IPS-18a (cell line): ENCODE data around the gene LPCAT1.

ENCODE experiments used
- H3K27ac ChIP-seq: one replicate; pipeline ENCODE4 v1.5.1; 2013; ENCODE audit warnings: low read length
- H3K27me3 ChIP-seq: one replicate; pipeline ENCODE4 v1.6.1; 2013; ENCODE audit warnings: mild to moderate bottlenecking, low read length; ENCODE audit not compliant: control insufficient read depth, insufficient read depth
- H3K36me3 ChIP-seq: one replicate; pipeline ENCODE4 v1.6.1; 2013; ENCODE audit warnings: low read depth, low read length; ENCODE audit not compliant: control insufficient read depth
- H3K4me1 ChIP-seq: one replicate; pipeline ENCODE4 v1.6.1; 2013; ENCODE audit warnings: low read depth, low read length; ENCODE audit not compliant: control insufficient read depth
- H3K4me3 ChIP-seq: one replicate; pipeline ENCODE4 v1.5.1; 2013; ENCODE audit warnings: low read length
- H3K9ac ChIP-seq: one replicate; pipeline ENCODE4 v1.6.1; 2013; ENCODE audit warnings: mild to moderate bottlenecking, low read length, moderate library complexity
- H3K9me3 ChIP-seq: one replicate; pipeline ENCODE4 v1.6.1; 2013; ENCODE audit warnings: low read depth, low read length; ENCODE audit not compliant: control insufficient read depth

The LPCAT1 gene

GRCh38 chr5:1501372-1502045 lies 22.3 kb downstream of the LPCAT1 start:
- Histone ChIP-seq H3K4me1 (peaks cover 11% of the 10 kb centered on the region), H3K27ac (no peak overlapping the region), H3K9me3 (no peaks in the 10 kb centered on the region), H3K36me3 (peaks cover 22% of the 10 kb centered on the region), H3K27me3 (no peaks in the 10 kb centered on the region), H3K9ac (no peak overlapping the region), H3K4me3 (no peak overlapping the region)

- Histone ChIP-seq H3K4me3 (no peak overlapping the region), H3K27me3 (no peaks in the 10 kb centered on the region), H3K36me3 (peaks cover 22% of the 10 kb centered on the region), H3K4me1 (peaks cover 6% of the 10 kb centered on the region), H3K9me3 (no peaks in the 10 kb centered on the region), H3K9ac (no peak overlapping the region), H3K27ac (no peak overlapping the region)
These were observed 23.2 kb downstream of the LPCAT1 start for GRCh38 chr5:1500411-1501091.

- no peak overlapping the region for H3K27ac ChIP-seq
- no peaks in the 10 kb centered on the region for H3K9me3 ChIP-seq
- no peak overlapping the region for H3K4me3 ChIP-seq
- H3K27me3 ChIP-seq: no peaks in the 10 kb centered on the region
- H3K4me1 ChIP-seq: peaks cover 6% of the 10 kb centered on the region
- H3K9ac ChIP-seq: no peak overlapping the region
- peaks cover 26% of the 10 kb centered on the region for H3K36me3 ChIP-seq
These were observed 23.9 kb downstream of the LPCAT1 start for GRCh38 chr5:1499851-1500250.

GRCh38 chr5:1498623-1499416 lies 24.9 kb downstream of the LPCAT1 start:
- Histone ChIP-seq H3K4me3 (no peak overlapping the region), H3K27me3 (no peaks in the 10 kb centered on the region), H3K9me3 (no peaks in the 10 kb centered on the region), H3K36me3 (peaks cover 34% of the 10 kb centered on the region), H3K9ac (no peak overlapping the region), H3K4me1 (peaks cover 6% of the 10 kb centered on the region), H3K27ac (no peak overlapping the region)

GRCh38 chr5:1497795-1498622 lies 25.8 kb downstream of the LPCAT1 start:
- Histone ChIP-seq H3K9ac (no peak overlapping the region), H3K4me3 (no peak overlapping the region), H3K27ac (no peak overlapping the region), H3K27me3 (no peaks in the 10 kb centered on the region), H3K36me3 (peaks cover 38% of the 10 kb centered on the region), H3K4me1 (peaks cover 6% of the 10 kb centered on the region), H3K9me3 (no peaks in the 10 kb centered on the region)

GRCh38 chr5:1497242-1497777 lies 26.4 kb downstream of the LPCAT1 start:
- no peak overlapping the region for H3K27ac ChIP-seq
- no peaks in the 10 kb centered on the region for H3K4me1 ChIP-seq
- no peaks in the 10 kb centered on the region for H3K9me3 ChIP-seq
- no peak overlapping the region for H3K4me3 ChIP-seq
- H3K9ac ChIP-seq: no peak overlapping the region
- no peaks in the 10 kb centered on the region for H3K27me3 ChIP-seq
- H3K36me3 ChIP-seq: peaks cover 40% of the 10 kb centered on the region

- Histone ChIP-seq H3K4me3 (no peak overlapping the region), H3K4me1 (no peaks in the 10 kb centered on the region), H3K9ac (no peak overlapping the region), H3K27me3 (no peaks in the 10 kb centered on the region), H3K27ac (no peak overlapping the region), H3K36me3 (peaks cover 58% of the 10 kb centered on the region), H3K9me3 (no peaks in the 10 kb centered on the region)
These were observed 28.2 kb downstream of the LPCAT1 start for GRCh38 chr5:1495525-1495897.

GRCh38 chr5:1494780-1495524 lies 28.8 kb downstream of the LPCAT1 start:
- H3K27ac ChIP-seq: no peak overlapping the region
- no peaks in the 10 kb centered on the region for H3K4me1 ChIP-seq
- no peaks in the 10 kb centered on the region for H3K27me3 ChIP-seq
- no peak overlapping the region for H3K4me3 ChIP-seq
- H3K9me3 ChIP-seq: no peaks in the 10 kb centered on the region
- H3K9ac ChIP-seq: no peak overlapping the region
- H3K36me3 ChIP-seq: peaks cover 58% of the 10 kb centered on the region

GRCh38 chr5:1493941-1494340 lies 29.8 kb downstream of the LPCAT1 start:
- H3K4me3 ChIP-seq: no peak overlapping the region

GRCh38 chr5:1493413-1493812 lies 30.3 kb downstream of the LPCAT1 start:
- Histone ChIP-seq H3K4me1 (no peaks in the 10 kb centered on the region), H3K4me3 (no peak overlapping the region), H3K9ac (no peak overlapping the region), H3K9me3 (no peaks in the 10 kb centered on the region), H3K27me3 (no peaks in the 10 kb centered on the region), H3K27ac (no peak overlapping the region), H3K36me3 (peaks cover 65% of the 10 kb centered on the region)

More at GRCh38 chr5:1493941-1494340, 29.8 kb downstream of the LPCAT1 start:
- no peak overlapping the region for H3K27ac ChIP-seq
- H3K36me3 ChIP-seq: peaks cover 65% of the 10 kb centered on the region
- H3K27me3 ChIP-seq: no peaks in the 10 kb centered on the region
- no peak overlapping the region for H3K9ac ChIP-seq
- no peaks in the 10 kb centered on the region for H3K9me3 ChIP-seq
- H3K4me1 ChIP-seq: no peaks in the 10 kb centered on the region
